Astrocyte (in vitro differentiated cells and primary cell): ENCODE results near the gene NPHS1. TPM values are rescaled to one million over a fixed set of nuclear protein-coding genes. Genes with fewer than 3 reads are reported as not detected.
A peak's percentile ranks its signal among the peaks of the same experiment; 100 is the strongest.

Experiments
- DNase-seq: peaks from one replicate; pipeline ENCODE4 v3.0.0-alpha.2; 2010; ENCODE audit warnings: low read depth
- FAIRE-seq: peaks from 2 replicates; lab custom pipeline; 2011; peaks lifted over from hg19 to GRCh38; lab: Jason Lieb, UNC
- H2AFZ ChIP-seq: 2 replicates; pipeline ENCODE4 v1.6.0; 2012; ENCODE audit warnings: low read depth, low read length, inconsistent platforms
- H3K27ac ChIP-seq: 2 replicates; pipeline ENCODE4 v1.5.1; 2011; ENCODE audit warnings: low read depth, low read length, inconsistent platforms
- H3K27me3 ChIP-seq: 2 replicates; pipeline ENCODE4 v1.6.0; 2011; ENCODE audit warnings: low read length, inconsistent platforms; ENCODE audit not compliant: insufficient read depth
- H3K36me3 ChIP-seq: 2 replicates; pipeline ENCODE4 v1.5.1; 2011; ENCODE audit warnings: low read length, inconsistent platforms; ENCODE audit not compliant: insufficient read depth
- H3K4me1 ChIP-seq: 2 replicates; pipeline ENCODE4 v1.5.1; 2011; ENCODE audit warnings: low read length, inconsistent platforms; ENCODE audit not compliant: insufficient read depth
- H3K4me2 ChIP-seq: 2 replicates; pipeline ENCODE4 v1.6.0; 2012; ENCODE audit warnings: low read length, inconsistent platforms
- H3K4me3 ChIP-seq: 2 replicates; pipeline ENCODE4 v1.5.1; 2011; ENCODE audit warnings: low read depth, mild to moderate bottlenecking, low read length, inconsistent platforms; ENCODE audit not compliant: insufficient read depth
- H3K79me2 ChIP-seq: 2 replicates; pipeline ENCODE4 v1.6.0; 2012; ENCODE audit warnings: mild to moderate bottlenecking, low read length, inconsistent platforms; ENCODE audit not compliant: insufficient read depth
- H3K9ac ChIP-seq: 2 replicates; pipeline ENCODE4 v1.6.0; 2012; ENCODE audit warnings: mild to moderate bottlenecking, low read length, inconsistent platforms
- H3K9me3 ChIP-seq: 2 replicates; pipeline ENCODE4 v1.5.1; 2012; ENCODE audit warnings: low read depth, mild to moderate bottlenecking, low read length, inconsistent platforms; ENCODE audit not compliant: insufficient read depth
- H4K20me1 ChIP-seq: 2 replicates; pipeline ENCODE4 v1.6.0; 2012; ENCODE audit warnings: low read length, inconsistent platforms; ENCODE audit not compliant: insufficient read depth
- H3K27ac Mint-ChIP-seq: one replicate; pipeline ENCODE4 v1.8.0; 2021; ENCODE audit warnings: mild to moderate bottlenecking, mixed read lengths; ENCODE audit not compliant: unreplicated experiment
- H3K27me3 Mint-ChIP-seq: one replicate; pipeline ENCODE4 v1.8.0; 2021; ENCODE audit warnings: low read depth, mixed read lengths; ENCODE audit not compliant: unreplicated experiment
- H3K36me3 Mint-ChIP-seq: one replicate; pipeline ENCODE4 v1.8.0; 2021; ENCODE audit warnings: low read depth, mixed read lengths; ENCODE audit not compliant: unreplicated experiment
- H3K4me1 Mint-ChIP-seq: one replicate; pipeline ENCODE4 v1.8.0; 2021; ENCODE audit warnings: low read depth, mixed read lengths; ENCODE audit not compliant: unreplicated experiment
- H3K4me3 Mint-ChIP-seq: one replicate; pipeline ENCODE4 v1.8.0; 2021; ENCODE audit warnings: mild to moderate bottlenecking, moderate library complexity, mixed read lengths; ENCODE audit not compliant: unreplicated experiment
- H3K9me3 Mint-ChIP-seq: one replicate; pipeline ENCODE4 v1.8.0; 2021; ENCODE audit warnings: mild to moderate bottlenecking, mixed read lengths; ENCODE audit not compliant: unreplicated experiment
- CTCF ChIP-seq: IDR thresholded peaks from 2 replicates; pipeline ENCODE4 v1.5.1; 2011; ENCODE audit warnings: low read depth, mild to moderate bottlenecking, inconsistent platforms, low read length, moderate library complexity; ENCODE audit not compliant: insufficient read depth
- EZH2 ChIP-seq: IDR thresholded peaks from 2 replicates; pipeline ENCODE4 v1.6.1; 2012; ENCODE audit warnings: mild to moderate bottlenecking, low read length, inconsistent platforms; ENCODE audit not compliant: insufficient read depth
- total RNA-seq: library from RNA; stranded (reverse); gene quantifications from 2 replicates; pipeline ENCODE4 v1.2.1, GENCODE V29; 2021

NPHS1 gene
- total RNA-seq, 1 donor from 2014 or later = not detected

GRCh38 chr19:35843676-35844481 lies 8.4 kb downstream of the NPHS1 start:
- H3K4me2 ChIP-seq = no peak overlapping the region
- H3K36me3 ChIP-seq = no peaks in the 10 kb centered on the region
- no peaks in the 10 kb centered on the region for H3K4me1 ChIP-seq
- H3K9ac ChIP-seq = no peak overlapping the region
- H3K27me3 ChIP-seq = peaks cover 28% of the 10 kb centered on the region
- Mint-ChIP-seq H3K27me3 (peaks cover 70% of the 10 kb centered on the region), H3K27ac (peak overlapping the region; percentile 75), H3K4me1 (peaks cover 12% of the 10 kb centered on the region), H3K9me3 (peaks cover 28% of the 10 kb centered on the region), H3K4me3 (no peak overlapping the region), H3K36me3 (no peaks in the 10 kb centered on the region)
- no peak overlapping the region for H3K4me3 ChIP-seq
- DNase-seq = no peak
- no peaks in the 10 kb centered on the region for H3K79me2 ChIP-seq
- H3K9me3 ChIP-seq = peaks cover 7% of the 10 kb centered on the region
- H2AFZ ChIP-seq = no peak overlapping the region
- H4K20me1 ChIP-seq = no peaks in the 10 kb centered on the region
- H3K27ac ChIP-seq = no peak overlapping the region
- TF ChIP-seq EZH2 (no peak), CTCF (no peak)
- FAIRE-seq = no peak

GRCh38 chr19:35842666-35843272 lies 9.5 kb downstream of the NPHS1 start:
- Histone ChIP-seq H4K20me1 (no peaks in the 10 kb centered on the region), H2AFZ (no peak overlapping the region), H3K27me3 (peaks cover 28% of the 10 kb centered on the region), H3K27ac (no peak overlapping the region), H3K9ac (no peak overlapping the region), H3K4me3 (no peak overlapping the region), H3K79me2 (no peaks in the 10 kb centered on the region), H3K4me2 (no peak overlapping the region), H3K4me1 (no peaks in the 10 kb centered on the region), H3K9me3 (peaks cover 8% of the 10 kb centered on the region), H3K36me3 (no peaks in the 10 kb centered on the region)
- no peak for TF ChIP-seq CTCF
- Mint-ChIP-seq H3K27me3 (peaks cover 61% of the 10 kb centered on the region), H3K4me3 (no peak overlapping the region), H3K36me3 (no peaks in the 10 kb centered on the region), H3K27ac (no peak overlapping the region), H3K9me3 (peaks cover 28% of the 10 kb centered on the region), H3K4me1 (peaks cover 12% of the 10 kb centered on the region)
- no peak for DNase-seq
- FAIRE-seq = no peak
